ENCODE data around the gene COPS8.

GRCh38 chr2:237131749-237132533 is 46.3 kb downstream of the COPS8 start:
- no peak for TF ChIP-seq CTCF (conservative IDR thresholded peaks at IDR 0.05; ENCODE audit: low read depth, low read length)
- TF ChIP-seq RFX5 (IDR thresholded peaks at IDR 0.05; ENCODE audit: low read depth, low read length), result no peak
- TF ChIP-seq USF2 (IDR thresholded peaks at IDR 0.05; ENCODE audit: low read depth, low read length), result no peak
- TF ChIP-seq RCOR1 (IDR thresholded peaks at IDR 0.05; ENCODE audit: insufficient replicate concordance, low read length), result no peak
